Stomach smooth muscle (tissue), 2 donors: ENCODE data around the gene WDR90.

ENCODE experiments used
- H3K27ac ChIP-seq: one replicate; pipeline ENCODE4 v1.7.0; 2013; ENCODE audit warnings: mild to moderate bottlenecking, low read length, inconsistent platforms
- H3K27me3 ChIP-seq, 2 donors: one replicate each; pipeline ENCODE4 v1.7.0; 2013; ENCODE audit warnings: low read length in 2 of 2; ENCODE audit not compliant: insufficient read depth in 2 of 2, control insufficient read depth in 1 of 2
- H3K36me3 ChIP-seq, 2 donors: one replicate each; pipeline ENCODE4 v1.7.0; 2013; ENCODE audit warnings: low read length in 2 of 2; ENCODE audit not compliant: control insufficient read depth in 2 of 2, insufficient read depth in 2 of 2
- H3K4me1 ChIP-seq: one replicate; pipeline ENCODE4 v1.7.0; 2013; ENCODE audit warnings: low read length; ENCODE audit not compliant: control insufficient read depth, insufficient read depth
- H3K4me3 ChIP-seq, 2 donors: one replicate each; pipeline ENCODE4 v1.7.0; 2013; ENCODE audit warnings: low read length in 2 of 2
- H3K9ac ChIP-seq, 2 donors: one replicate each; pipeline ENCODE4 v1.7.0; 2013; ENCODE audit warnings: low read length in 2 of 2, mild to moderate bottlenecking in 1 of 2
- H3K9me3 ChIP-seq, 2 donors: one replicate each; pipeline ENCODE4 v1.7.0; 2013; ENCODE audit warnings: low read length in 2 of 2; ENCODE audit not compliant: control insufficient read depth in 2 of 2
- donor health status: healthy.
- donor health status: Pancreatic carcinoma.

WDR90 gene

GRCh38 chr16:678858-679813 lies 30.0 kb downstream of the WDR90 start:
- H3K27ac ChIP-seq = peak overlapping the region; percentile 53

GRCh38 chr16:679814-680624 lies 30.9 kb downstream of the WDR90 start, which contains the start of gene STUB1:
STUB1 (plus strand) TSS chr16:680410; CDS start chr16:680526, 116 bp downstream.
- H3K27ac ChIP-seq = peak within 1 kb of the TSS; percentile 67
- peak within 1 kb of the TSS; percentile 75 to 80 for H3K9ac ChIP-seq
- peaks cover 0 to 3% of the 10 kb centered on the region in 2 donors for H3K27me3 ChIP-seq
- peak within 1 kb of the TSS; percentile 81 to 83 for H3K4me3 ChIP-seq
- peaks cover 12 to 17% of the 10 kb centered on the region in 2 donors for H3K36me3 ChIP-seq
- H3K9me3 ChIP-seq = no peaks in the 10 kb centered on the region
- peaks cover 60% of the 10 kb centered on the region for H3K4me1 ChIP-seq

More at GRCh38 chr16:678858-679813, 30.0 kb downstream of the WDR90 start:
- Histone ChIP-seq H3K4me1 (peaks cover 57% of the 10 kb centered on the region), H3K36me3 (peaks cover 12 to 17% of the 10 kb centered on the region in 2 donors), H3K9me3 (no peaks in the 10 kb centered on the region), H3K4me3 (peak overlapping the region; percentile 60 to 74), H3K9ac (peak overlapping the region; percentile 27 to 62), H3K27me3 (peaks cover 0 to 4% of the 10 kb centered on the region in 2 donors)

GRCh38 chr16:680625-680945 lies 31.4 kb downstream of the WDR90 start:
- Histone ChIP-seq H3K9me3 (no peaks in the 10 kb centered on the region), H3K9ac (peak overlapping the region; percentile 75 to 80), H3K36me3 (peaks cover 12 to 17% of the 10 kb centered on the region in 2 donors), H3K4me3 (peak overlapping the region; percentile 81 to 83), H3K27me3 (no peaks in the 10 kb centered on the region), H3K27ac (peak overlapping the region; percentile 67), H3K4me1 (peaks cover 60% of the 10 kb centered on the region)

GRCh38 chr16:680967-681745 lies 32.0 kb downstream of the WDR90 start:
- Histone ChIP-seq H3K4me3 (peak overlapping the region; percentile 81 to 83), H3K27me3 (no peaks in the 10 kb centered on the region), H3K9me3 (no peaks in the 10 kb centered on the region), H3K36me3 (peaks cover 12 to 17% of the 10 kb centered on the region in 2 donors), H3K9ac (peak overlapping the region; percentile 75 to 80), H3K27ac (peak overlapping the region; percentile 67), H3K4me1 (peaks cover 56% of the 10 kb centered on the region)

- H3K9me3 ChIP-seq = no peaks in the 10 kb centered on the region
- H3K4me1 ChIP-seq = peaks cover 52% of the 10 kb centered on the region
- H3K27ac ChIP-seq = no peak overlapping the region
- no peak overlapping the region for H3K9ac ChIP-seq
- peaks cover 12 to 17% of the 10 kb centered on the region in 2 donors for H3K36me3 ChIP-seq
- no peaks in the 10 kb centered on the region for H3K27me3 ChIP-seq
- peak overlapping the region; percentile 81 to 83 for H3K4me3 ChIP-seq
Observed at GRCh38 chr16:681746-682427, 32.7 kb downstream of the WDR90 start.

- H3K4me1 ChIP-seq = peaks cover 52% of the 10 kb centered on the region
- H3K4me3 ChIP-seq = peak overlapping the region in 1 of 2 donors; percentile 81
- H3K27me3 ChIP-seq = no peaks in the 10 kb centered on the region
- peaks cover 12 to 17% of the 10 kb centered on the region in 2 donors for H3K36me3 ChIP-seq
- H3K27ac ChIP-seq = no peak overlapping the region
- H3K9ac ChIP-seq = no peak overlapping the region
- H3K9me3 ChIP-seq = no peaks in the 10 kb centered on the region
Observed at GRCh38 chr16:682493-683395, 33.6 kb downstream of the WDR90 start.

GRCh38 chr16:683396-684070 lies 34.4 kb downstream of the WDR90 start:
- Histone ChIP-seq H3K4me1 (peaks cover 53% of the 10 kb centered on the region), H3K27ac (no peak overlapping the region), H3K27me3 (no peaks in the 10 kb centered on the region), H3K9me3 (no peaks in the 10 kb centered on the region), H3K4me3 (peak overlapping the region; percentile 63 to 81), H3K36me3 (peaks cover 12 to 17% of the 10 kb centered on the region in 2 donors), H3K9ac (peak overlapping the region in 1 of 2 donors; percentile 53)

GRCh38 chr16:684071-684794 lies 35.1 kb downstream of the WDR90 start, which contains the start of gene JMJD8:
JMJD8 (minus strand) TSS chr16:684334; CDS start chr16:684319, 15 bp downstream.
- H3K36me3 ChIP-seq = peaks cover 12 to 17% of the 10 kb centered on the region in 2 donors
- no peaks in the 10 kb centered on the region for H3K27me3 ChIP-seq
- H3K9ac ChIP-seq = peak within 1 kb of the TSS; percentile 42 to 63
- H3K27ac ChIP-seq = peak within 1 kb of the TSS; percentile 58
- peaks cover 58% of the 10 kb centered on the region for H3K4me1 ChIP-seq
- H3K4me3 ChIP-seq = peak within 1 kb of the TSS; percentile 75 to 81
- H3K9me3 ChIP-seq = no peaks in the 10 kb centered on the region
